ENCODE data around the gene OTOP2.

OTOP2 gene

GRCh38 chr17:74924250-74924948, at the start of gene OTOP2:
Gene OTOP2, plus strand, starts transcription at chr17:74924273. Its CDS starts 360 bp downstream, at chr17:74924633.
- no peak for DNase-seq (ENCODE audit: low read depth)
- TF ChIP-seq CTCF (IDR thresholded peaks at IDR 0.05; ENCODE audit: low read depth, low read length, missing control alignments): no peak
- in situ Hi-C loops (cut with HindIII; ENCODE audit: low sequenced_read_pairs): no loop called here
- H3K4me3 ChIP-seq (ENCODE audit: low read depth, low read length): no peak within 1 kb of the TSS

GRCh38 chr17:74874615-74875037, 49.4 kb upstream of the OTOP2 start:
- no peak overlapping the region for H3K4me3 ChIP-seq (ENCODE audit: low read depth, low read length)
- TF ChIP-seq CTCF (IDR thresholded peaks at IDR 0.05; ENCODE audit: low read depth, low read length, missing control alignments): no peak
- in situ Hi-C loops (cut with HindIII; ENCODE audit: low sequenced_read_pairs): no loop called here
- no peak for DNase-seq (ENCODE audit: low read depth)

GRCh38 chr17:74875155-74875976, 48.7 kb upstream of the OTOP2 start:
- DNase-seq (ENCODE audit: low read depth): no peak
- in situ Hi-C loops (cut with HindIII; ENCODE audit: low sequenced_read_pairs): no loop called here
- no peak overlapping the region for H3K4me3 ChIP-seq (ENCODE audit: low read depth, low read length)
- no peak for TF ChIP-seq CTCF (IDR thresholded peaks at IDR 0.05; ENCODE audit: low read depth, low read length, missing control alignments)

- in situ Hi-C loops (cut with HindIII; ENCODE audit: low sequenced_read_pairs): no loop called here
- DNase-seq (ENCODE audit: low read depth): no peak
- no peak for TF ChIP-seq CTCF (IDR thresholded peaks at IDR 0.05; ENCODE audit: low read depth, low read length, missing control alignments)
- no peak overlapping the region for H3K4me3 ChIP-seq (ENCODE audit: low read depth, low read length)
These were observed 48.0 kb upstream of the OTOP2 start for GRCh38 chr17:74875977-74876593.

GRCh38 chr17:74877592-74878548, 46.2 kb upstream of the OTOP2 start:
- no peak overlapping the region for H3K4me3 ChIP-seq (ENCODE audit: low read depth, low read length)
- no peak for TF ChIP-seq CTCF (IDR thresholded peaks at IDR 0.05; ENCODE audit: low read depth, low read length, missing control alignments)
- in situ Hi-C loops (cut with HindIII; ENCODE audit: low sequenced_read_pairs): no loop called here
- no peak for DNase-seq (ENCODE audit: low read depth)
